GM18502 (cell line): ENCODE results near the gene GJD3.
"Not testable (repeated sequence)": the region's sequence is repeated elsewhere in the genome, so short reads cannot be mapped to it uniquely, and the experiment has no call there.

Source experiments
- ATAC-seq: cut with Tn5 transposase; IDR thresholded peaks from one replicate; pipeline ENCODE4 v1.9.1; 2021; ENCODE audit warnings: mild to moderate bottlenecking; ENCODE audit not compliant: unreplicated experiment, poor library complexity

Gene GJD3

GRCh38 chr17:40364121-40364861 lies at the start of gene GJD3:
Gene GJD3 (minus strand): TSS chr17:40364737. CDS start chr17:40363815, 922 bp downstream.
- ATAC-seq: no peak

- ATAC-seq: not testable (repeated sequence)
Observed at GRCh38 chr17:40414312-40414711, 49.8 kb upstream of the GJD3 start.

GRCh38 chr17:40412880-40413279 lies 48.3 kb upstream of the GJD3 start:
- ATAC-seq: no peak

GRCh38 chr17:40411821-40412220 lies 47.3 kb upstream of the GJD3 start:
- ATAC-seq: no peak

GRCh38 chr17:40410082-40410481 lies 45.5 kb upstream of the GJD3 start:
- ATAC-seq: no peak

GRCh38 chr17:40409540-40409939 lies 45.0 kb upstream of the GJD3 start:
- ATAC-seq: not testable (repeated sequence)

- ATAC-seq: no peak
Observed at GRCh38 chr17:40407460-40407859, 42.9 kb upstream of the GJD3 start.

GRCh38 chr17:40404003-40404402 lies 39.5 kb upstream of the GJD3 start:
- ATAC-seq: no peak

GRCh38 chr17:40402668-40403067 lies 38.1 kb upstream of the GJD3 start:
- ATAC-seq: no peak

- ATAC-seq: no peak
Observed at GRCh38 chr17:40399185-40399584, 34.6 kb upstream of the GJD3 start.

- ATAC-seq: not testable (repeated sequence)
Observed at GRCh38 chr17:40386555-40386954, 22.0 kb upstream of the GJD3 start.

- ATAC-seq: no peak
Observed at GRCh38 chr17:40382251-40382650, 17.7 kb upstream of the GJD3 start.

GRCh38 chr17:40378966-40379365 lies 14.4 kb upstream of the GJD3 start:
- no peak for ATAC-seq

GRCh38 chr17:40377832-40378231 lies 13.3 kb upstream of the GJD3 start:
- ATAC-seq: no peak

- ATAC-seq: not testable (repeated sequence)
Observed at GRCh38 chr17:40376541-40376940, 12.0 kb upstream of the GJD3 start.

- not testable (repeated sequence) for ATAC-seq
Observed at GRCh38 chr17:40375786-40376185, 11.2 kb upstream of the GJD3 start.

- ATAC-seq: no peak
Observed at GRCh38 chr17:40374821-40375498, 10.4 kb upstream of the GJD3 start.

GRCh38 chr17:40373999-40374398 lies 9.5 kb upstream of the GJD3 start:
- no peak for ATAC-seq

GRCh38 chr17:40373324-40373723 lies 8.8 kb upstream of the GJD3 start:
- ATAC-seq: no peak

- not testable (repeated sequence) for ATAC-seq
Observed at GRCh38 chr17:40372644-40373043, 8.1 kb upstream of the GJD3 start.

- no peak for ATAC-seq
Observed at GRCh38 chr17:40372031-40372430, 7.5 kb upstream of the GJD3 start.
